CD4-positive, alpha-beta T cell treated with Interleukin-4 for 4 hours (primary cell): ENCODE measurements around the gene ADAMTS17.

Experiments
- DNase-seq: peaks from one replicate; pipeline ENCODE4 v3.0.0-alpha.2; 2020

The ADAMTS17 gene

GRCh38 chr15:100275641-100276040 is 66.1 kb downstream of the ADAMTS17 start:
- DNase-seq: no peak

- no peak for DNase-seq
Observed at GRCh38 chr15:100269831-100270230, 71.9 kb downstream of the ADAMTS17 start.

GRCh38 chr15:100266166-100266565 is 75.6 kb downstream of the ADAMTS17 start:
- no peak for DNase-seq

- no peak for DNase-seq
Observed at GRCh38 chr15:100265641-100266035, 76.1 kb downstream of the ADAMTS17 start.

GRCh38 chr15:100264994-100265640 is 76.7 kb downstream of the ADAMTS17 start:
- DNase-seq: no peak

- no peak for DNase-seq
Observed at GRCh38 chr15:100263721-100264455, 77.9 kb downstream of the ADAMTS17 start.

GRCh38 chr15:100263031-100263430 is 78.7 kb downstream of the ADAMTS17 start:
- no peak for DNase-seq

GRCh38 chr15:100261302-100262240 is 80.2 kb downstream of the ADAMTS17 start:
- DNase-seq: no peak

GRCh38 chr15:100259266-100259665 is 82.5 kb downstream of the ADAMTS17 start:
- no peak for DNase-seq

- no peak for DNase-seq
Observed at GRCh38 chr15:100256970-100257650, 84.7 kb downstream of the ADAMTS17 start.

- no peak for DNase-seq
Observed at GRCh38 chr15:100256101-100256969, 85.4 kb downstream of the ADAMTS17 start.

GRCh38 chr15:100255644-100256043 is 86.1 kb downstream of the ADAMTS17 start:
- DNase-seq: no peak

GRCh38 chr15:100254691-100255090 is 87.1 kb downstream of the ADAMTS17 start:
- no peak for DNase-seq

GRCh38 chr15:100254285-100254684 is 87.5 kb downstream of the ADAMTS17 start:
- no peak for DNase-seq

- no peak for DNase-seq
Observed at GRCh38 chr15:100253640-100254039, 88.1 kb downstream of the ADAMTS17 start.

- DNase-seq: no peak
Observed at GRCh38 chr15:100252779-100253417, 88.9 kb downstream of the ADAMTS17 start.

- no peak for DNase-seq
Observed at GRCh38 chr15:100252359-100252758, 89.4 kb downstream of the ADAMTS17 start.

GRCh38 chr15:100250176-100250800 is 91.5 kb downstream of the ADAMTS17 start:
- DNase-seq: no peak

- DNase-seq: no peak
Observed at GRCh38 chr15:100249096-100249815, 92.5 kb downstream of the ADAMTS17 start.

- no peak for DNase-seq
Observed at GRCh38 chr15:100248236-100248635, 93.5 kb downstream of the ADAMTS17 start.
